Measurements from ENCODE around the gene SLC2A6.

SLC2A6 gene

DNA sequence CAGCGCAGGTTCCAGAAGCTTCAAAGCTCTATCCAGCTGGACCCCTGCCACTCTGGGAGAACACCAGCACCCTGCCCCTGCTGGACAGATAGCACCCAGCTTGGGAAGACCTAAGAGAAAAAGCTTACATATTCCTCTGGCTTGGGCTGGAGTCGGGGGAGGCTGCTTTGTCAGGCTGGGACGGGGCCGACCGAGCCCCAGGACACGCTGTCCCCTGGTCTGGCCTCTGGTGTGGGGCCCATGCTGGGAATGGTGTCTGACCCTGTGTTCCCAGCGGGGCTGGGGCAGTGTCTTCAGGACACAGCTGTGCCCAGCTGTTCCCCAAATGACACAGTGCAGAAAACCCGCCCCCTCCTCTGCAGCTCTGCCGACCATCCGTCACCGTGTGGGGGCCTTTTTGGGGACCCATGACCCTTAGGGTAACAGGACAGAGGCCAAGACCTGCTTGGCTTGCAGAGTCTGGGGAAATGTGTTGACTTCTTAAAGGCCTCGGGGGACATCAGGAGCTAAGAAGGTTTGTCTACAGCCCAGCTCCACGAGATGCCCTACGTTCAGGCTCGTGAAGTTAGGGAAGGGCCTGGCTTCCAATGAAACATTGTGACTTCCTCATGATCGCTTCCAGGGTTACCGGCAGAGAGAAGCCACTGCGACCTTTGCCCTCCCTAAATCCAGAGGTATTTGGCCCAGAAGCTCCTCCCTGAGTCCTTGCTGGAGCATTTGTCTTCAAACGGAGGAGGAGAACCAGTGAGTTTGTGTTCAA is 20.4 kb upstream of the SLC2A6 start:
- FAIRE-seq = no peak
- DNase-seq (ENCODE audit: insufficient read length, low spot score) = no peak
- no peak for TF ChIP-seq POLR2A (IDR thresholded peaks at IDR 0.05; ENCODE audit: low read depth, low read length)
- no peak for TF ChIP-seq SPI1 (IDR thresholded peaks at IDR 0.05; ENCODE audit: low read depth, low read length)
- TF ChIP-seq POU2F2 (IDR thresholded peaks at IDR 0.05; ENCODE audit: low read depth, low read length) = no peak
- TF ChIP-seq TAF1 (IDR thresholded peaks at IDR 0.05; ENCODE audit: low read depth, low read length) = no peak
- no peak for TF ChIP-seq POLR2AphosphoS5 (IDR thresholded peaks at IDR 0.05; ENCODE audit: low read depth, low read length)
- no peak for TF ChIP-seq PAX5 (IDR thresholded peaks at IDR 0.05; ENCODE audit: insufficient read depth, low read length, severe bottlenecking)

GRCh38 chr9:133496861-133497842 is 18.3 kb upstream of the SLC2A6 start:
- FAIRE-seq = no peak
- TF ChIP-seq TAF1 (IDR thresholded peaks at IDR 0.05; ENCODE audit: low read depth, low read length) (no peak), POLR2AphosphoS5 (IDR thresholded peaks at IDR 0.05; ENCODE audit: low read depth, low read length) (no peak), POU2F2 (IDR thresholded peaks at IDR 0.05; ENCODE audit: low read depth, low read length) (no peak), PAX5 (IDR thresholded peaks at IDR 0.05; ENCODE audit: insufficient read depth, low read length, severe bottlenecking) (no peak), POLR2A (IDR thresholded peaks at IDR 0.05; ENCODE audit: low read depth, low read length) (no peak), SPI1 (IDR thresholded peaks at IDR 0.05; ENCODE audit: low read depth, low read length) (no peak)
- DNase-seq (ENCODE audit: insufficient read length, low spot score) = no peak

DNA sequence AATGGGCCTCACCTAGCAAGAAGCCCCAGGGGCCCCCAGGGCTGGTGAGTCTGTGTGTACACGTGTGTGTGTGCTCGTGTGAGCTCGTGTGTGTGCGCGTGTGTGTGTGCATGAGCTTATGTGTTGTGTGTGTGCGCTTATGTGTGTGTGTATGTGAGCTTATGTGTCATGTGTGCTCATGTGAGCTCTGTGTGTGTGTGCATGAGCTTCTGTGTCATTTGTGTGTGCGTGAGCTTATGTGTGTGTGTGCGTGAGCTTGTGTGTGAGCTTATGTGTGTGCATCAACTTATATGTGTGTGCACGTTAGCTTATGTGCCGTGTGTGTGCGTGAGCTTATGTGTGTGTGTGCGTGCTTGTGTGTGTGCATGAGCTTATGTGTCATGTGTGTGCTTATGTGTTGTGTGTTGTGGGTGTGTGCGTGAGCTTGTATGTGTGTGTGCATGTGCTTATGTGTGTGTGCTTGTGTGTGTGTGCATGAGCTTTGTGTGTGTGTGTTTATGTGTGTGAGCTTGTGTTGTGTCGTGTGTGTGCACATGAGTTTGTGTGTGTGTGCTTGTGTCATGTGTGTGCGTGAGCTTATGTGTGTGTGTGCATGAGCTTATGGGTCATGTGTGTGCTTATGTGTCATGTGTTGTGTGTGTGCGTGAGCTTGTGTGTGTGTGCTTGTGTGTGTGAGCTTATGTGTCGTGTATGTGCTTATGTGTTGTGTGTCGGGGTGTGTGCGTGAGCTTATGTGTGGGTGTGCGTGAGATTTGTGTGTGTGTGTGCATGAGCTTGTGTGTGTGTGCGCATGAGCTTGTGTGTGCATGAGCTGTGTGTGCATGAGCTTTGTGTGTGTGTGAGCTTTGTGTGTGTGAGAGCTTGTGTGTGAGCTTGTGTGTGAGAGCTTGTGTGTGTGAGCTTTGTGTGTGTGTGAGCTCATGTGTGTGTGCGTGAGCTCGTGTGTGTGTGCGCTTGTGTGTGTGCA is 16.7 kb upstream of the SLC2A6 start:
- DNase-seq (ENCODE audit: insufficient read length, low spot score) (no peak), FAIRE-seq (peak; percentile 81)
- no peak for TF ChIP-seq POU2F2 (IDR thresholded peaks at IDR 0.05; ENCODE audit: low read depth, low read length)
- no peak for TF ChIP-seq POLR2A (IDR thresholded peaks at IDR 0.05; ENCODE audit: low read depth, low read length)
- no peak for TF ChIP-seq SPI1 (IDR thresholded peaks at IDR 0.05; ENCODE audit: low read depth, low read length)

- no peak for FAIRE-seq
- TF ChIP-seq POLR2AphosphoS5 (IDR thresholded peaks at IDR 0.05; ENCODE audit: low read depth, low read length) (no peak), POLR2A (IDR thresholded peaks at IDR 0.05; ENCODE audit: low read depth, low read length) (no peak), TAF1 (IDR thresholded peaks at IDR 0.05; ENCODE audit: low read depth, low read length) (no peak), PAX5 (IDR thresholded peaks at IDR 0.05; ENCODE audit: insufficient read depth, low read length, severe bottlenecking) (no peak), SPI1 (IDR thresholded peaks at IDR 0.05; ENCODE audit: low read depth, low read length) (no peak), POU2F2 (IDR thresholded peaks at IDR 0.05; ENCODE audit: low read depth, low read length) (no peak)
- DNase-seq (ENCODE audit: insufficient read length, low spot score) = no peak
Measured at GRCh38 chr9:133494636-133495326, 15.9 kb upstream of the SLC2A6 start.

DNA sequence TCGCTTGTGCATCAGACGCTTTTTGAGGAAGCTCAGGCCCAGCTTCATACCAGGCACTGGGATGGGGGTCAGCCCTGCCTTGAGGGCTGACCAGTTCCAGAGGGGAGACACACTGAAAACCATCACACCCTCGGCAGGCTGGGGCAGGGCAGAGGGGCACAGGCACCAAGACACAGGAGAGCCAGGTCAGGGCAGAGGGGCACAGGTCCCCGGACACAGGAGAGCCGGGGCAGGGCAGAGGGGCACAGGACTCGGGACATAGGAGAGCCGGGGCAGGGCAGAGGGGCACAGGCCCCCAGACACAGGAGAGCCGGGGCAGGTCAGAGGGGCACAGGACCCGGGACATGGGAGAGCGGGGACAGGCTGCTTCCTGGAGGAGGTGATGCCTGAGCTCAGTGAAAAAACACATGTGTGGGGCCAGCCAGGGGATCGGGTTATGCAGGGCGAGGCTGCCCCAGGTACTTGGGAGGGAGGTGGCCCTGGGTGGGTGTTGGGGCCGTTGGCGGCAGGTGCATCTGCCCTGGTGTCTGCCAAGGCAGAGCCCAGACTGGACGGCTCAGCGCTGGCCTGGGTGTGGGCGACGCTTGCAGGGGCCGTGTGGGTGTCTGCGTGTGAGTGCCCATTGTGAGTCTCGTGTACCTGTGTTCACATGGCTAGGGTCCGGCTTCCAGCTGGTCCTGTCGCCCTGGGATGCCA is 15.1 kb upstream of the SLC2A6 start:
- DNase-seq (ENCODE audit: insufficient read length, low spot score) (no peak), FAIRE-seq (no peak)
- no peak for TF ChIP-seq POLR2AphosphoS5 (IDR thresholded peaks at IDR 0.05; ENCODE audit: low read depth, low read length)
- no peak for TF ChIP-seq SPI1 (IDR thresholded peaks at IDR 0.05; ENCODE audit: low read depth, low read length)

DNA sequence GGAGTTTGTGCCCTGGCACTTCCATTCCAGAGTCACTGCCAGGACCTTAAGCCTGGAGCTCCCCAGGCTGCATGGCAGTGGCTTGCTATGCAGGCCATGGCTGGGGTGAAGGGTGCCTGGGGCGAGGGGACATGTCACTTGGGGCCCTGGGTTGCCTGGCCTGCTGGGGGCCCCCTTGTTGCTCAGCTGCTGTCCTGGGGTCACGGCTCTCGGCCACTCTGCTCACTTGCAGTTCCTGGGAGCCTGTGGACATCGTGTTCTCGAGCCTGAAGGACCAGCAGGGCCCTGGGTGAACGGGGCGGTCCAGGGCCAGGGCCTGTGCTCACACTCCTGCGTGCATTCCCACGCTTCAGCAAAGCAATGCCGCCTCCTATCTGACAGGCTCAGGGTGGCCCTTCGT is 14.5 kb upstream of the SLC2A6 start:
- TF ChIP-seq PAX5 (IDR thresholded peaks at IDR 0.05; ENCODE audit: insufficient read depth, low read length, severe bottlenecking) = no peak
- TF ChIP-seq POU2F2 (IDR thresholded peaks at IDR 0.05; ENCODE audit: low read depth, low read length) = no peak
- no peak for TF ChIP-seq TAF1 (IDR thresholded peaks at IDR 0.05; ENCODE audit: low read depth, low read length)
- TF ChIP-seq SPI1 (IDR thresholded peaks at IDR 0.05; ENCODE audit: low read depth, low read length) = no peak
- no peak for TF ChIP-seq POLR2A (IDR thresholded peaks at IDR 0.05; ENCODE audit: low read depth, low read length)
- no peak for TF ChIP-seq POLR2AphosphoS5 (IDR thresholded peaks at IDR 0.05; ENCODE audit: low read depth, low read length)
- FAIRE-seq (no peak), DNase-seq (ENCODE audit: insufficient read length, low spot score) (no peak)

GRCh38 chr9:133492061-133493021 is 13.4 kb upstream of the SLC2A6 start:
- no peak for FAIRE-seq
- DNase-seq (ENCODE audit: insufficient read length, low spot score) = no peak
- no peak for TF ChIP-seq SPI1 (IDR thresholded peaks at IDR 0.05; ENCODE audit: low read depth, low read length)
- TF ChIP-seq POLR2AphosphoS5 (IDR thresholded peaks at IDR 0.05; ENCODE audit: low read depth, low read length) = no peak
- no peak for TF ChIP-seq TAF1 (IDR thresholded peaks at IDR 0.05; ENCODE audit: low read depth, low read length)
- no peak for TF ChIP-seq POLR2A (IDR thresholded peaks at IDR 0.05; ENCODE audit: low read depth, low read length)
- no peak for TF ChIP-seq PAX5 (IDR thresholded peaks at IDR 0.05; ENCODE audit: insufficient read depth, low read length, severe bottlenecking)

All from GM12891 (cell line).